ENCODE measurements around the gene ZNF48. TPM values are rescaled to one million over a fixed set of nuclear protein-coding genes. Genes with fewer than 3 reads are reported as not detected.

The ZNF48 gene
- total RNA-seq, 1 donor, result 3.8 TPM

GRCh38 chr16:30418350-30419181 is 23.3 kb downstream of the ZNF48 start:
- Histone ChIP-seq H3K27me3 (ENCODE audit: insufficient read depth, low read length) (no peaks in the 10 kb centered on the region), H3K4me3 (ENCODE audit: low read length) (peak overlapping the region; percentile 60), H3K4me1 (ENCODE audit: insufficient read depth, low read length) (peaks cover 18% of the 10 kb centered on the region), H3K9me3 (ENCODE audit: low read depth, low read length) (no peaks in the 10 kb centered on the region)

- Histone ChIP-seq H3K4me3 (ENCODE audit: low read length) (no peak overlapping the region), H3K27me3 (ENCODE audit: insufficient read depth, low read length) (no peaks in the 10 kb centered on the region)
Measured at GRCh38 chr16:30421010-30421409, 25.8 kb downstream of the ZNF48 start.

GRCh38 chr16:30428055-30428454 is 32.8 kb downstream of the ZNF48 start:
- Histone ChIP-seq H3K27me3 (ENCODE audit: insufficient read depth, low read length) (no peaks in the 10 kb centered on the region), H3K9me3 (ENCODE audit: low read depth, low read length) (no peaks in the 10 kb centered on the region), H3K4me1 (ENCODE audit: insufficient read depth, low read length) (peaks cover 21% of the 10 kb centered on the region), H3K4me3 (ENCODE audit: low read length) (no peak overlapping the region)

More at GRCh38 chr16:30421010-30421409, 25.8 kb downstream of the ZNF48 start:
- Histone ChIP-seq H3K4me1 (ENCODE audit: insufficient read depth, low read length) (peaks cover 18% of the 10 kb centered on the region), H3K9me3 (ENCODE audit: low read depth, low read length) (no peaks in the 10 kb centered on the region)

- Histone ChIP-seq H3K9me3 (ENCODE audit: low read depth, low read length) (no peaks in the 10 kb centered on the region), H3K4me3 (ENCODE audit: low read length) (peak overlapping the region; percentile 62), H3K27me3 (ENCODE audit: insufficient read depth, low read length) (no peaks in the 10 kb centered on the region), H3K4me1 (ENCODE audit: insufficient read depth, low read length) (peaks cover 21% of the 10 kb centered on the region)
Measured at GRCh38 chr16:30429418-30429677, 34.1 kb downstream of the ZNF48 start.

DNA sequence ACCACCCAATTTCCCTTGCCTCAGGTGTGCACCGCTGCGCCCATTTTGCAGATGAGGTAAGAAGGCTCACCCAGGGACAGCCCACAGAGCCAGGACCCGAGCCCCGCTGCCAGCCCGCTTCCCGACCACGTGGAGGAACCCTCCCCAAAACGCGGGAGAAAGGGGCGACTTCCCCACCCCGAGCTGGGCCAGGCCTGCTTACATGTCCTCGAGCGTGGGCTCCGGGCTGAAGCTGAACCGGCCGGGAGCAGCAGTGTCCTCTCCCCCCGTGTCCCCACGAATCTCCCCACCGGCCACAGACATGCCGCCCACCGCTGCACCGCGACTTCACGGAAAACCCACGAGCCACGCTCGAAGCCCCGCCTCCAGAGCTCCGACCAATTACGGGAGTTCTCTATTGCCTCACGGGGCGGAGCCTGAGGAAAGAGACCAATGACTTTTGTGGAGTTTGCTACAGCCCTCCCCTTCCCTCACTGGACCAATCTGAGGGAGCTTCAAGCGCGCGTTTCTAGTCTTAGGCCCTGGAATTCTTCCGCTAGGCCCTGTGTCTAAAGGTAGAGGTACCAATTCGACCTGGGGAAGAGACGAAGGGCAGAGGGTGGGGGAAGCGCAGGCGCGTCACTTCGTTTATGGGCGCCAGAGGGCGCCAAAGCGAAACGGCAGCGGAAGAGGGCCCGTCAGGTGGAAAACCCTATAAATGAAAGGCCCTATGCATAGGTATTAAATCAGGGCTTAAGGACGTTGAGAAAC is 34.6 kb downstream of the ZNF48 start, which contains the start of gene DCTPP1:
DCTPP1 (minus strand) TSS at position 353 of the 750 bp plus-strand sequence; CDS start at position 303, 50 bp downstream.
- no peaks in the 10 kb centered on the region for H3K9me3 ChIP-seq (ENCODE audit: low read depth, low read length)
- peak within 1 kb of the TSS; percentile 62 for H3K4me3 ChIP-seq (ENCODE audit: low read length)
- peaks cover 21% of the 10 kb centered on the region for H3K4me1 ChIP-seq (ENCODE audit: insufficient read depth, low read length)
- H3K27me3 ChIP-seq (ENCODE audit: insufficient read depth, low read length), result no peaks in the 10 kb centered on the region

DNA sequence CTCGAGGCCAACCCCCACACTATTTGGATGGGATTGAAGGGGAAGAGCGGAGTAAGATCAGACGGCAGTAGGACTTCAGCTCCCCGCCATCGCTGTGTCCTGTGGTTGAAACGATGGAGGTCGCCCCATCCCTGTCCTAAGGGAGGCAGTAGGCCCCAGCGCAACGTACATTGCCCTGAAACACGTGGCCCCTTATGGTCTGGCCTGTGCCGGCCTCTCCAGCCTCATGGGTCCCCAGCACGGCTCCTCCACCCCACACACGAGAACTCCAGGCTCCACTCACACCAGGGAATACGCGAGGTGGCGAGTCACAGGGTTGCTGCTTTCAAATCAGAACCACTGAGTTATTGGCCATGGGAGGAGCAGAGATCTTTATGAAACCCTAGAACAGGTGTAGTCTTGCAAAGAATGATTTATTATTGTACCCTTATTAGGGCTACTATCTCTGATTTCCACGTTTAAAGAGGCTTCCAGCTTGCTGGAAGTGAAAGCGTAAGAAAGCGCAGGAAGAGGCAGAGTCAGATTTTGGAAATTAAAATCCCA is 35.3 kb downstream of the ZNF48 start:
- peaks cover 21% of the 10 kb centered on the region for H3K4me1 ChIP-seq (ENCODE audit: insufficient read depth, low read length)
- H3K27me3 ChIP-seq (ENCODE audit: insufficient read depth, low read length), result no peaks in the 10 kb centered on the region
- no peak overlapping the region for H3K4me3 ChIP-seq (ENCODE audit: low read length)
- no peaks in the 10 kb centered on the region for H3K9me3 ChIP-seq (ENCODE audit: low read depth, low read length)

DNA sequence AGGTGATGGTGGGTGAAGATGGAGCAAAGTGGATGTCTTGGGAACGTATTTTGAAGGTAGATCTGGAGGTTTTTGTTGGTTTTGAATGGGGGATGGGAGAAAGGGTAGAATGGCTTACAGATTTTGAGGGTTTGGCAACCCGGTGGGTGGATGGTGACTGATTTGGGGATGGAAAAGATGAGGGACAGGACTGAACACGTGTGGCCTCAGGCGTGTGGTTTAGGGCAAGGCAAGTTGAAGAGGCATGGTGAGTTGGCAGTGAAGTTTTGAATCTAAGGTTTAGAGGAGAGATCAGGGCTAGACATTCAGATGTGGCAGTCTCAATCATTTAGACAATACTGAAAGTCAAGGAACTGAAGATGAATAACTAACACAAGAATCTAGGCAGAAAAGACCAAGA is 39.6 kb downstream of the ZNF48 start:
- H3K27me3 ChIP-seq (ENCODE audit: insufficient read depth, low read length), result no peaks in the 10 kb centered on the region
- peaks cover 11% of the 10 kb centered on the region for H3K4me1 ChIP-seq (ENCODE audit: insufficient read depth, low read length)
- H3K9me3 ChIP-seq (ENCODE audit: low read depth, low read length), result no peaks in the 10 kb centered on the region
- no peak overlapping the region for H3K4me3 ChIP-seq (ENCODE audit: low read length)

DNA sequence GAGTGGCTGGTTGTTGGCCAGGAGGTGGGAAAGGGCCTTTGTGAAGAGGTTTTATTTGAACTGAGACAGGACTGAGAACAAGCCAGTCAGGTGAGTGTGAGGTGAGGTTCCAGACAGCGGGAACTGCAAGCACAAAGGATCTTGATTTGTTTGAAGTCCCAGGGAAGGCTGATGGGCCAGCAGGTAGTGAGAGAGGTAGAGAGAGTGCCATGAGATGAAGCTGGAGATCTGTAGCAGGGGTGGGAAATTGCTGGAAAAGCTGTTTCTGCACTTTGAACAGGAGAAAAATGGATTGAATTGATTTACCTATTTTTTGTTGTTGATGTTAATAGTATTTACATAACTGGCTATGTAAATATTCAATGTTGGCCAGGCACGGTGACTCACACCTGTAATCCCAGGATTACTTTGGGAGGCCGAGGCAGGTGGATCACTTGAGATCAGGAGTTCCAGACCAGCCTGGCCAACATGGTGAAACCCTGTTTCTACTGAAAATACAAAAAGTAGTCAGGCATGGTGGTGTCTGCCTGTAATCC is 42.4 kb downstream of the ZNF48 start:
- Histone ChIP-seq H3K4me1 (ENCODE audit: insufficient read depth, low read length) (peaks cover 9% of the 10 kb centered on the region), H3K4me3 (ENCODE audit: low read length) (no peak overlapping the region), H3K9me3 (ENCODE audit: low read depth, low read length) (no peaks in the 10 kb centered on the region), H3K27me3 (ENCODE audit: insufficient read depth, low read length) (no peaks in the 10 kb centered on the region)

DNA sequence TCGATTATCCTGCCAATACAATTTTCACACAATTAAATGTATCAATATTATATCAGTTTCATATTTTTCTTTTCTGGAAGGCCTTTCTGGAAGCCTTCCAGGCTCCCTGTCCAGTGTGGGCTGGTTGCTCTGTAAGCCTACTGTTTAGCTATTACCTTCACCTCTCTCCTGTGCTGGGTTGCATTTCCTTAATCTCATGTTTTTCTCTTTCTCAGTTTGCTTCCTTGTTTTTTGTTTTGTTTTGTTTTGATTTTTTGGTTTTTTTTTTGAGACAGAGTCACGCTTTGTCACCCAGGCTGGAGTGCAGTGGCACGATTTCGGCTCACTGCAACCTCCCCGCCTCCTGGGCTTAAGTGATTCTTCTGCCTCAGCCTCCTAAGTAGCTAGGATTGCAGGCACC is 43.6 kb downstream of the ZNF48 start:
- Histone ChIP-seq H3K9me3 (ENCODE audit: low read depth, low read length) (no peaks in the 10 kb centered on the region), H3K4me3 (ENCODE audit: low read length) (no peak overlapping the region), H3K27me3 (ENCODE audit: insufficient read depth, low read length) (no peaks in the 10 kb centered on the region), H3K4me1 (ENCODE audit: insufficient read depth, low read length) (peaks cover 12% of the 10 kb centered on the region)

GRCh38 chr16:30439720-30440348 is 44.6 kb downstream of the ZNF48 start:
- H3K4me1 ChIP-seq (ENCODE audit: insufficient read depth, low read length), result peaks cover 22% of the 10 kb centered on the region
- H3K27me3 ChIP-seq (ENCODE audit: insufficient read depth, low read length), result no peaks in the 10 kb centered on the region
- H3K4me3 ChIP-seq (ENCODE audit: low read length), result no peak overlapping the region
- H3K9me3 ChIP-seq (ENCODE audit: low read depth, low read length), result no peaks in the 10 kb centered on the region

DNA sequence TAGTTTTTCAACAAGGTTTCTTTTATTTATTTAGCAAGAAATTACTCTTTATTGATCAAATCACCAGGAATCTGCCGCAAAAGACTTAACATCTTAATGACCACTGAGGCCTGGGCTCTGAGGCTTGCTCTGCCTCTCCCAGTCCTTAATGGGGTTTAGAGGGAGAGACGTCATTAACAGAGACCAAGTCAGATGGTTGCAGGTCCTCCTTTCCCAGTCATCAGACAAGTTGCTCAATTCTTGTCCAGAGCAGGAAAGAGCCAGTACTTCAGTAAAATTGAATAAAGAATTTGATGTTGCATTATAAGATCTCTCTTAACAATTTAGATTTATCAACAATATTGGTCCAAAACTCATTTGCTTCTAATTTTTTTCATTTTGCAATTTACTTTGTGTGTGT is 48.4 kb downstream of the ZNF48 start:
- H3K4me1 ChIP-seq (ENCODE audit: insufficient read depth, low read length), result peaks cover 36% of the 10 kb centered on the region
- H3K4me3 ChIP-seq (ENCODE audit: low read length), result no peak overlapping the region
- no peaks in the 10 kb centered on the region for H3K27me3 ChIP-seq (ENCODE audit: insufficient read depth, low read length)
- no peaks in the 10 kb centered on the region for H3K9me3 ChIP-seq (ENCODE audit: low read depth, low read length)

- no peaks in the 10 kb centered on the region for H3K27me3 ChIP-seq (ENCODE audit: insufficient read depth, low read length)
- no peaks in the 10 kb centered on the region for H3K9me3 ChIP-seq (ENCODE audit: low read depth, low read length)
- peaks cover 36% of the 10 kb centered on the region for H3K4me1 ChIP-seq (ENCODE audit: insufficient read depth, low read length)
- H3K4me3 ChIP-seq (ENCODE audit: low read length), result peak overlapping the region; percentile 90
Measured at GRCh38 chr16:30444231-30445148, 49.3 kb downstream of the ZNF48 start.

DNA sequence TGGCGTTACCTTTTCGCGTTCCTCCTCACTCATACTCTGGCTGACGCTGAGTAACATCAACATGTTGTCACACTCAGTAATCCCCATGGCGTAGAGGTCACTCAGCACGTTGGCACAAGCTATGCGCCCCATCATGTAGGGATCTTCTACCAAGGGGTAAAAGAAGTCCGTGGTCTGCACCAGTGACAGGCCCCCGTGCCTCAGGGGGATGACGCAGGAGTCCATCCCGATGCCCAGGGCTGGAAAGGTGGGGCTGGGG is 49.9 kb downstream of the ZNF48 start:
- no peaks in the 10 kb centered on the region for H3K27me3 ChIP-seq (ENCODE audit: insufficient read depth, low read length)
- peak overlapping the region; percentile 90 for H3K4me3 ChIP-seq (ENCODE audit: low read length)
- no peaks in the 10 kb centered on the region for H3K9me3 ChIP-seq (ENCODE audit: low read depth, low read length)
- peaks cover 36% of the 10 kb centered on the region for H3K4me1 ChIP-seq (ENCODE audit: insufficient read depth, low read length)

DNA sequence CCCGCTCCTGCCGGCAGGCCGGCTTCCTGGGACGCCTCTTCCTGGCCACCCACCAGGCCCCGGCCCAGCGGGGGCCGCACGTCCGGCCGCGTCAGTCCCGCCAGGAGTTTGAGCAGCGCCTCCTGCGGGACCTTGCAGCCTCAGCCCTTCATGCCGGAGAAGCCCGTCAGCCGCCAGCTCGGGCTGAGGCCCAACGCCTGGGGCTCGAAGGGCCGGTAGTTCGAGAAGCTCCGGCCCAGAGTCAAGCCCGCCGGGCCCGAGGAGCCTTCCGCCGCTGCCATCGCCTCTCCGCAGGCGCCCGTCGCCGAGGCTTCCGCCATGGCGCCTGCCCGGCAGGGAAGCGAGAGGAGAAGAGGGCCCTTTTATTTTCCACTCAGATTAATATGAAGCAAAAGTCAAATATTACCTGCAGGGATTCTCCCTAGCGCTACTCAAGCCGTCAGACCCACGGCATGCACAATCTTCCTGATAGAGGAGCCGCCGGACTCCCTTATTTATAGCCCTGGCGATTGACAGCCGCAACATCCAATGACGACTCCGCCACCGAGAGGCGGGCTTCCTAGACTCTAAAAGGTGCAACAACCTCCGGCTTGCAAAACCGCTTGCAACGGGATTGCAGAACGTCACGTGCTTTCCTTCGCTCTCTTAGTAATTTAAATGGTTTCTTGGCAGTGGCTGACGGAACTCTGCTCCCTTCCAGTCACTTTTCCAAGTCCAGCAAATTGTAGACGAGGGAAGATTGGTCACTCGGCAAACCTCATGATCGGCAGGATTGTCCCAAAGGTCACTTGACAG is 50.4 kb downstream of the ZNF48 start, which contains the start of gene SEPHS2:
SEPHS2 (minus strand) TSS at position 467 of the 795 bp plus-strand sequence; CDS start at position 320, 147 bp downstream.
- H3K27me3 ChIP-seq (ENCODE audit: insufficient read depth, low read length), result no peaks in the 10 kb centered on the region
- peak within 1 kb of the TSS; percentile 90 for H3K4me3 ChIP-seq (ENCODE audit: low read length)

More for the DNA sequence above, 50.4 kb downstream of the ZNF48 start, which contains the start of gene SEPHS2:
- Histone ChIP-seq H3K9me3 (ENCODE audit: low read depth, low read length) (no peaks in the 10 kb centered on the region), H3K4me1 (ENCODE audit: insufficient read depth, low read length) (peaks cover 36% of the 10 kb centered on the region)

Data from mononuclear cell (primary cell).